Measurements from ENCODE around the gene SPRED2.

Gene SPRED2

DNA sequence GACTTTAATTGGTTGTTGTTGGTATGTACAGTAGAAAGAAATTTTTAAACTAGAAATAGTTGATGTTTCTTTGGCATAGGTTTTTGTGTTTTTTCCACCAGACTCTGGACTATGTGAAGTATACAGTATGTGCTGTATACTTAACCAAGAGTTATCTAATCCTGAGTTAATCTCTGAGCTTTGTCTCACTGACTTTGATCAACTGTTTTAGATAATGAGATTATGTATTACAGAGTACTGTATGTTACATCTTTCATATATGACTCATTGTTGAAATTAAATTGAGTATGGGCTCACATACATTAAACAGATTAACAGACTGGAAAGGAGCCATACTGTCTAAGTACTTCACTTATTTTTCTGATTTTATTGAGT, 166.7 kb downstream of the SPRED2 start:
- no peak for DNase-seq

DNA sequence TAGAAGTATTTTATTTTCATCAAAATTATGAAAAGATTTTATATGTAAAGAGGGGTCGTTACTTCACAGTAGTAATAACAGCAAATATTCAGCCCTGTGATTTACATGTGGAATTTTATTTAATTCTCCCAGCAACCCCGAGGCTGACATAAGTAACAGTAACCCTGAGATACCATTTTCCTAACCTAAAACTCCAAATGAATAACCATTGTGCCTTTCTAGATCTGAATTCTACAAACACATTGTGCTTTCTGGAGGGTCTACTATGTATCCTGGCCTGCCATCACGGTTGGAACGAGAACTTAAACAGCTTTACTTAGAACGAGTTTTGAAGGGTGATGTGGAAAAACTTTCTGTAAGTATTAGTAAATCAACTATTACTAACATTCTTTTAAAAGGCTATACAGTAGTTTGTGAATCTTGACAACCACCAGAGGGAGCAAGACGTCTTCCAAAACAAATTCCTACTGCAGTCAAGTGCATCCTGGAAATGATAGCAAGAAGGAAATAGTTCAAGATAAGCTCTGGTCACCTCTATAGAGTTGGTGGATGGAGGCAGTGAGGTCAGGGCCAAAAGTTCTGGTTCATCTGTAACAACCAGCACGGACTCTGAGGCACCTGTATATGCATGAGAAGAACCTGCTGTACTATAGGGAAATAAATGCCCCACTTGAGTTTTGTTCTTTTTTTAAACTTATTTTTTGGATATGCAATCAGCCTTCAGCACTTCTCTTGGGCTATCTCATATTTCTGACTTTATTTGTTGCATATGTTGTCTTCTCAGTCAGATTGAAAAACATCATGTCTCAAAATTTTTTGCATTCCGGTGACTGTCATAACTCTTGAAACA, 167.4 kb downstream of the SPRED2 start:
- no peak for DNase-seq

DNA sequence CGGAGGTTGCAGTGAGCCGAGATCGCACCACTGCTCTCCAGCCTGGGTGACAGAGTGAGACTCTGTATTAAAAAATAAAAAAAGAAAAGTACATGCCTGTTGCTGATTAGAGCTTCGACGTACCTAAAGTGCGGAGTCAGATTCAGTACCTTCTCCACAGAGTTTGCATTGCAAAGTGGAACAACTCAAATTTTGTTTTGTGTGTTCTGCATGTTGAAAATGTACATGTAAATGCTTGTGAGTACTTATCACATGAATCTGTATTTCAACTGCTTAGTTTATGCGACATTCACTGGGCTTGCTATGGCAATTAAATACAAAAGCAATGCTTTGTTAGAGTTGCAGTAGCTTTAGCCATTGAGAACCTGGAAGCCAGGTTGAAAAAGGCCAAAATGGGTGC, 168.4 kb downstream of the SPRED2 start:
- DNase-seq = no peak

DNA sequence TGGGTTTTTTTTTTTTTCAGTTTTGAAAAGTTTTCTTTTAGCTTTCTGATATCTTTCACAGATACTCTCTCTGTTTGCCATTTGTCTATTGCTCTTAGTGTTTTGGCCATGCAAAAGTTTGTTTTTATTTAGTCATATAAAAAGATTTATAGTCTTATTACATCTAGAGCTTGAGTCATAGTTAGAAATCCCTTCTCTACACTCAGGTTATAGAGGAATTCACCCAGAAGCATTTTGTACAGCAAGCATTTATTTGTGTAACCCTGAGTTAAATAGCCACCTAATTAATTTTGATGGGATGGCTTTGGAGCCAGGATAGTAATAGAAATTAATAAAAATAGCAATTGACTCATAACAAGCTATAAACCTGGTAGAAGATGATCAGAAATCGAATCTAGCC, 169.1 kb downstream of the SPRED2 start:
- DNase-seq = no peak

DNA sequence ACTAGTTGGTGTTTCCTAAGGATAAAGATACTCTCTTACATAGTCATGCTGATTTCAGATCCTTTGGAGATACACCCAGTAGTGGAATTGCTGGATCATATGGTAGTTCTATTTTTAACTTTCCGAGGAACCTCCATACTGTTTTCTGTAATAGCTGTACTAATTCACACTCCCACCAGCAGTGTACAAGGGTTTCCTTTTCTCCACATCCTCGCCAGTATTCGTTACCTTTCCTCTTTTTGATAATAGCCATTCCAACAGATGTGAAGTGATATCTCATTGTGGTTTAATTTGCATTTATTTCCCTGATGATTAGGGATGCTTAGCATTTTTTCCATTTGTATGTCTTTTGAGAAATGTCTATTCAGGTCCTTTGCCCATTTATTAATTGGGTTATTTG, 170.7 kb downstream of the SPRED2 start:
- DNase-seq = no peak

Measured in NCI-H1092 (cell line).